Measurements from ENCODE around the gene MAPKAP1.

Gene MAPKAP1

GRCh38 chr9:125679597-125680189, 27.3 kb downstream of the MAPKAP1 start:
- no peak overlapping the region for H3K27ac ChIP-seq
- H3K9me3 ChIP-seq (replicated peaks in 1 of 11), result no peaks in the 10 kb centered on the region
- H3K9ac ChIP-seq, result no peak overlapping the region
- H3K27me3 ChIP-seq, result no peaks in the 10 kb centered on the region
- H3K4me3 ChIP-seq, result no peak overlapping the region
- peaks cover 4 to 69% (median 30%) of the 10 kb centered on the region in 11 experiments; a peak in 15 of 22 replicates for H4K20me1 ChIP-seq
- peaks cover 8 to 40% (median 17%) of the 10 kb centered on the region in 11 experiments; a peak in 19 of 22 replicates for H3K36me3 ChIP-seq
- H3K4me2 ChIP-seq, result no peak overlapping the region
- H3K4me1 ChIP-seq, result no peaks in the 10 kb centered on the region
- TF ChIP-seq Cebpa-rat (IDR thresholded peaks at IDR 0.05), result no peak

- Histone ChIP-seq H3K4me2 (no peak overlapping the region), H3K9ac (no peak overlapping the region), H3K4me1 (no peaks in the 10 kb centered on the region), H3K9me3 (replicated peaks in 1 of 11) (no peaks in the 10 kb centered on the region), H3K36me3 (peaks cover 7 to 56% (median 19%) of the 10 kb centered on the region in 11 experiments; a peak in 19 of 22 replicates), H3K27ac (no peak overlapping the region), H3K27me3 (no peaks in the 10 kb centered on the region), H4K20me1 (peaks cover 0 to 71% (median 20%) of the 10 kb centered on the region in 11 experiments; a peak in 10 of 22 replicates), H3K4me3 (no peak overlapping the region)
- no peak for TF ChIP-seq Cebpa-rat (IDR thresholded peaks at IDR 0.05)
Observed at GRCh38 chr9:125674981-125675973, 31.7 kb downstream of the MAPKAP1 start.

GRCh38 chr9:125672876-125673275, 34.1 kb downstream of the MAPKAP1 start:
- H3K36me3 ChIP-seq, result peaks cover 22 to 67% (median 36%) of the 10 kb centered on the region in 11 experiments; a peak in 21 of 22 replicates
- H3K9me3 ChIP-seq (replicated peaks in 1 of 11), result no peaks in the 10 kb centered on the region
- no peak overlapping the region for H3K4me3 ChIP-seq
- H3K9ac ChIP-seq, result no peak overlapping the region
- H4K20me1 ChIP-seq, result peaks cover 0 to 60% (median 14%) of the 10 kb centered on the region in 11 experiments; a peak in 10 of 22 replicates
- TF ChIP-seq Cebpa-rat (IDR thresholded peaks at IDR 0.05), result no peak
- no peaks in the 10 kb centered on the region for H3K27me3 ChIP-seq
- H3K27ac ChIP-seq, result no peak overlapping the region
- H3K4me1 ChIP-seq, result no peaks in the 10 kb centered on the region
- H3K4me2 ChIP-seq, result no peak overlapping the region

- H3K27me3 ChIP-seq, result no peaks in the 10 kb centered on the region
- H3K27ac ChIP-seq, result no peak overlapping the region
- TF ChIP-seq Cebpa-rat (IDR thresholded peaks at IDR 0.05), result no peak
- peaks cover 26 to 78% (median 62%) of the 10 kb centered on the region in 11 experiments for H3K36me3 ChIP-seq
- H4K20me1 ChIP-seq, result peaks cover 0 to 12% (median 0%) of the 10 kb centered on the region in 11 experiments; a peak in 5 of 22 replicates
- no peak overlapping the region for H3K9ac ChIP-seq
- H3K9me3 ChIP-seq (replicated peaks in 1 of 11), result no peaks in the 10 kb centered on the region
- no peak overlapping the region for H3K4me3 ChIP-seq
- H3K4me2 ChIP-seq, result peak overlapping the region in 8 of 11 experiments; percentile 3 to 60 (median 40); a peak in 13 of 22 replicates
- H3K4me1 ChIP-seq, result peaks cover 7 to 14% (median 9%) of the 10 kb centered on the region in 10 experiments; a peak in 17 of 20 replicates
Observed at GRCh38 chr9:125663127-125663526, 43.9 kb downstream of the MAPKAP1 start.

- H3K4me3 ChIP-seq, result no peak overlapping the region
- no peaks in the 10 kb centered on the region for H3K27me3 ChIP-seq
- no peak for TF ChIP-seq Cebpa-rat (IDR thresholded peaks at IDR 0.05)
- peaks cover 7 to 14% (median 9%) of the 10 kb centered on the region in 10 experiments; a peak in 17 of 20 replicates for H3K4me1 ChIP-seq
- H4K20me1 ChIP-seq, result peaks cover 0 to 19% (median 0%) of the 10 kb centered on the region in 11 experiments; a peak in 8 of 22 replicates
- H3K27ac ChIP-seq, result no peak overlapping the region
- no peak overlapping the region for H3K4me2 ChIP-seq
- no peaks in the 10 kb centered on the region for H3K9me3 ChIP-seq (replicated peaks in 1 of 11)
- H3K9ac ChIP-seq, result no peak overlapping the region
- peaks cover 36 to 78% (median 60%) of the 10 kb centered on the region in 11 experiments for H3K36me3 ChIP-seq
Observed at GRCh38 chr9:125660557-125660956, 46.5 kb downstream of the MAPKAP1 start.

- Histone ChIP-seq H3K4me3 (no peak overlapping the region), H3K9me3 (replicated peaks in 1 of 11) (no peaks in the 10 kb centered on the region), H3K36me3 (peaks cover 34 to 76% (median 56%) of the 10 kb centered on the region in 11 experiments), H3K4me2 (no peak overlapping the region), H3K27ac (no peak overlapping the region), H3K4me1 (peaks cover 7 to 14% (median 9%) of the 10 kb centered on the region in 10 experiments; a peak in 17 of 20 replicates), H3K9ac (no peak overlapping the region), H3K27me3 (no peaks in the 10 kb centered on the region), H4K20me1 (peaks cover 0 to 19% (median 0%) of the 10 kb centered on the region in 11 experiments; a peak in 9 of 22 replicates)
- no peak for TF ChIP-seq Cebpa-rat (IDR thresholded peaks at IDR 0.05)
Observed at GRCh38 chr9:125659954-125660353, 47.1 kb downstream of the MAPKAP1 start.

- TF ChIP-seq Cebpa-rat (IDR thresholded peaks at IDR 0.05), result no peak
- Histone ChIP-seq H3K4me3 (no peak overlapping the region), H3K9ac (no peak overlapping the region), H4K20me1 (peaks cover 0 to 25% (median 0%) of the 10 kb centered on the region in 11 experiments; a peak in 9 of 22 replicates), H3K27me3 (no peaks in the 10 kb centered on the region), H3K27ac (no peak overlapping the region), H3K4me1 (peaks cover 7 to 14% (median 9%) of the 10 kb centered on the region in 10 experiments; a peak in 17 of 20 replicates), H3K4me2 (no peak overlapping the region), H3K9me3 (replicated peaks in 1 of 11) (no peaks in the 10 kb centered on the region), H3K36me3 (peaks cover 28 to 76% (median 54%) of the 10 kb centered on the region in 11 experiments)
Observed at GRCh38 chr9:125659201-125659840, 47.7 kb downstream of the MAPKAP1 start.

GRCh38 chr9:125656560-125656959, 50.4 kb downstream of the MAPKAP1 start:
- Histone ChIP-seq H3K27ac (no peak overlapping the region), H3K9ac (no peak overlapping the region), H4K20me1 (peaks cover 0 to 49% (median 5%) of the 10 kb centered on the region in 11 experiments; a peak in 10 of 22 replicates), H3K27me3 (no peaks in the 10 kb centered on the region), H3K9me3 (replicated peaks in 1 of 11) (no peaks in the 10 kb centered on the region), H3K4me1 (peaks cover 0 to 26% (median 12%) of the 10 kb centered on the region in 10 experiments; a peak in 12 of 20 replicates), H3K36me3 (peaks cover 27 to 76% (median 51%) of the 10 kb centered on the region in 11 experiments; a peak in 21 of 22 replicates), H3K4me2 (no peak overlapping the region), H3K4me3 (no peak overlapping the region)
- no peak for TF ChIP-seq Cebpa-rat (IDR thresholded peaks at IDR 0.05)
